K562 (cell line): Measurements from ENCODE around the gene RNASEH1. TPM values are rescaled to one million over a fixed set of nuclear protein-coding genes. Genes with fewer than 3 reads are reported as not detected.

ENCODE experiments used
- ADNP ChIP-seq: fragments of 200-800 bp; sonication (Bioruptor generic); IDR thresholded peaks from 2 replicates; pipeline ENCODE4 v1.6.1; 2016; ENCODE audit warnings: missing genetic modification characterization, missing compliant biosample characterization
- BHLHE40 ChIP-seq: IDR thresholded peaks from 2 replicates; pipeline ENCODE4 v1.6.1; 2011; ENCODE audit warnings: low read length, improper control_type of control experiment
- CHD2 ChIP-seq: IDR thresholded peaks from 2 replicates; pipeline ENCODE4 v1.6.1; 2011; ENCODE audit warnings: low read depth, low read length
- FOSL1 ChIP-seq: fragments of 200-800 bp; sonication (Bioruptor generic); conservative IDR thresholded peaks from 2 replicates; pipeline ENCODE4 v1.6.1; 2016; ENCODE audit warnings: missing genetic modification characterization, missing compliant biosample characterization
- FOXJ2 ChIP-seq: fragments of 200-800 bp; sonication (Bioruptor generic); IDR thresholded peaks from 2 replicates; pipeline ENCODE4 v1.6.1; 2016; ENCODE audit warnings: missing genetic modification characterization, missing compliant biosample characterization
- FOXK2 ChIP-seq, 2 experiments: fragments of 450-650 bp; IDR thresholded peaks in 1 of 2; conservative IDR thresholded peaks in 1 of 2; 2 replicates each; pipeline ENCODE4 v1.6.1; 2016; ENCODE audit warnings: low read depth in 2 of 2, mild to moderate bottlenecking in 1 of 2
- KDM1A ChIP-seq, 2 experiments: fragments of 450-650 bp; IDR thresholded peaks; 2 replicates each; pipeline ENCODE4 v1.6.1; 2016; ENCODE audit warnings: mild to moderate bottlenecking in 2 of 2
- KLF6 ChIP-seq: fragments of 250-450 bp; sonication (Bioruptor Pico); IDR thresholded peaks from 2 replicates; pipeline ENCODE4 v1.4.0; 2020; ENCODE audit warnings: mild to moderate bottlenecking, moderate library complexity, borderline replicate concordance
- MAZ ChIP-seq, 2 experiments: fragments of 450-650 bp in 1 of 2; sonication (generic) in 1 of 2; formaldehyde crosslinking; IDR thresholded peaks in 1 of 2; conservative IDR thresholded peaks in 1 of 2; 2 replicates each; pipeline versions ENCODE4 v1.4.0 to v1.5.0; 2020; ENCODE audit warnings: mild to moderate bottlenecking in 1 of 2, missing genetic modification reagents in 1 of 2
- PHF8 ChIP-seq: fragments of 200-600 bp; sonication (generic); IDR thresholded peaks from 2 replicates; pipeline ENCODE4 v1.6.1; 2012; ENCODE audit warnings: mixed run types, mild to moderate bottlenecking, inconsistent platforms, low read length, moderate library complexity, borderline replicate concordance
- RBM25 ChIP-seq: fragments of 200-400 bp; formaldehyde crosslinking; IDR thresholded peaks from 2 replicates; pipeline ENCODE4 v1.6.1; 2018; ENCODE audit warnings: low read length, low read depth, moderate library complexity; ENCODE audit not compliant: severe bottlenecking
- RBM34 ChIP-seq: fragments of 200-400 bp; formaldehyde crosslinking; IDR thresholded peaks from 2 replicates; pipeline ENCODE4 v1.6.1; 2018; ENCODE audit warnings: low read length, borderline replicate concordance; ENCODE audit not compliant: insufficient read depth
- TAF7 ChIP-seq: fragments of 450-650 bp; IDR thresholded peaks from 2 replicates; pipeline ENCODE4 v1.6.1; 2016; ENCODE audit warnings: missing genetic modification characterization, missing compliant biosample characterization
- YY1 ChIP-seq, 3 experiments: IDR thresholded peaks; 2 replicates each; pipeline ENCODE4 v1.6.1; 2011; ENCODE audit warnings: low read length in 2 of 3, mild to moderate bottlenecking in 2 of 3, moderate library complexity in 2 of 3, borderline replicate concordance in 1 of 3, control low read depth in 1 of 3, low read depth in 1 of 3; ENCODE audit not compliant: insufficient read depth in 3 of 3, insufficient replicate concordance in 2 of 3, control insufficient read depth in 1 of 3, insufficient read length in 1 of 3; ENCODE audit errors: extremely low read depth in 1 of 3
- ZNF436 ChIP-seq: fragments of 250-450, 450-650 bp; sonication (Bioruptor Pico); formaldehyde crosslinking; IDR thresholded peaks from 2 replicates; pipeline ENCODE4 v1.7.0; 2020; ENCODE audit warnings: mild to moderate bottlenecking
- ZNF644 ChIP-seq: fragments of 200-800 bp; sonication (Bioruptor generic); IDR thresholded peaks from 2 replicates; pipeline ENCODE4 v1.6.1; 2016; ENCODE audit warnings: low read depth, missing genetic modification characterization, missing compliant biosample characterization
- polyA plus RNA-seq, 8 experiments: library from polyadenylated mRNA; depleted of rRNA in 4 of 8; stranded (reverse) in 5 of 8; unstranded in 3 of 8; fragments of >200 nt; fragmentation: Nextera tagmentation in 2 of 8; fragmentation: Illumina TruSeq in 1 of 8; extraction: Ambion mirVana in 2 of 8; extraction: Trizol in 1 of 8; gene quantifications; 2 replicates each; pipeline versions ENCODE4 v1.2.1 to v1.2.3, GENCODE V29; 2011 to 2014; ENCODE audit warnings: inconsistent platforms in 1 of 8, missing spikeins in 1 of 8
- total RNA-seq, 7 experiments: library from RNA; depleted of rRNA in 6 of 7; stranded (reverse); fragments of >200 nt in 6 of 7; fragmentation: Illumina TruSeq in 2 of 7; extraction: Trizol in 2 of 7; gene quantifications; 2 replicates each; pipeline versions ENCODE4 v1.2.1 to v1.2.3, GENCODE V29; 2011 to 2021; ENCODE audit warnings: low replicate concordance in 1 of 7
- TF ChIP-seq, protein P1 (sequence below): fragments of 250-450 bp; sonication (Bioruptor Pico); IDR thresholded peaks from 2 replicates; pipeline ENCODE4 v1.4.0; 2020; ENCODE audit warnings: mild to moderate bottlenecking, moderate library complexity
- TF ChIP-seq, protein P2 (sequence below): fragments of 450-650 bp; IDR thresholded peaks from 2 replicates; pipeline ENCODE4 v1.6.1; 2014; ENCODE audit warnings: low read depth, mild to moderate bottlenecking, moderate library complexity, borderline replicate concordance

Gene RNASEH1
- total and polyA plus RNA-seq, 9 of the 15 experiments (the other 6 are each of a cell fraction or from before 2014, with no cell fraction given): 25.7 to 47.5 (median 42.8) TPM

DNA sequence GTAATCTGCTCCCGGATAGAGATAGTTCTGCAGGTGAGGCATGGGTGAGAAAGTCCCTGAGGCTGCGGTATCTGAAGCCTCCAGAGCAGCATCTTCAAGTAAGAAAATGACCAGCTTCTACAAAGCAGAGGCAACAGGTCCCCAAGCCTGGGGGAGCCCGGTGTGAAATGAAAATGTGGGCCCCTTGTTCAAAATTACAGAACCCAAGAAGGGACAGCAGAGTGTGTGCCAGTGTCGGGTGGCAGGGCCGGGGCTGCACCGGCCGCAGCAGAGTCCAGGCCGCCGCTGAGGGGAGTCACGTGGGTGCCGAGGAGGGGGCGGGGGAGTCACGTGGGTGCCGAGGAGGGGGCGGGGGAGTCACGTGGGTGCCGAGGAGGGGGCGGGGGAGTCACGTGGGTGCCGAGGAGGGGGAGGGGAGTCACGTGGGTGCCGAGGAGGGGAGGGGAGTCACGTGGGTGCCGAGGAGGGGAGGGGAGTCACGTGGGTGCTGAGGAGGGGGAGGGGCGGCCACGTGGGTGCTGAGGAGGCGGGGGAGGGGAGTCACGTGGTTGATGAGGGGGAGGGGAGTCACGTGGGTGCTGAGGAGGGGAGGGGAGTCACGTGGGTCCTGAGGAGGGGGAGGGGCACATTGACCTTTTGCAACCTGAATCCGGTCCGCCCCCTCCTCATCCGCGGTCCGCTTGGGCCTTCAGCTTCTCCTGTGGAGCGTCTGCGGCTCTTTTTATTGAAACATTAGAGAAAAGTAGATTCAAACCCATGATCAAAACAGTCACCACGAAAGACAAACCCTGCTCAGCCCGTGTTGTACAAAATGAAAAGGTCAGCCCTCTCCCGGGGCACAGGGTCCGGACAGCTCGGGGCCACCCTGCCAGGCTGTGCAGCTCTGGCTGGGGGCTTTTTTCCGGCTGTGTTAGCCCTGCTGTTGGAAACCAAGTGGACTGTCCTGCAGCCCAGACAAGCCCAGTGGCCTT is 47.1 kb upstream of the RNASEH1 start (continued):
- TF ChIP-seq TAF7 (tag) (0 out of 2 replicates have a peak, but pooled peaks have one; percentile 19), ZNF644 (tag) (peak; percentile 54; the same call in 1 of the 2 replicates), ZNF436 (CRISPR knock-in tag) (no peak), FOSL1 (tag) (0 out of 2 replicates have a peak, but pooled peaks have one; percentile 19), RBM25 (no peak), MAZ (CRISPR knock-in tag; conservative IDR thresholded peaks at IDR 0.05 in 1 of 2, IDR thresholded peaks at IDR 0.05 in 1 of 2) (no peak; a peak in 1 of 4 replicates), RBM34 (no peak), FOXJ2 (0 out of 2 replicates have a peak, but pooled peaks have one; percentile 55), PHF8 (peak; percentile 48; the same call in 1 of the 2 replicates), FOXK2 (conservative IDR thresholded peaks at IDR 0.05 in 1 of 2, IDR thresholded peaks at IDR 0.05 in 1 of 2; ENCODE audit: low read depth in 2 of 2) (0 out of 4 replicates have a peak, but pooled peaks of 1 of the 2 experiments have one; percentile 8), ADNP (peak; percentile 44; the same call in 1 of the 2 replicates), KLF6 (CRISPR knock-in tag) (peak; percentile 31; the same call in 1 of the 2 replicates), BHLHE40 (peak; percentile 63), CHD2 (0 out of 2 replicates have a peak, but pooled peaks have one; percentile 28), YY1 (IDR thresholded peaks at IDR 0.05; ENCODE audit: borderline replicate concordance in 1 of 3, control insufficient read depth in 1 of 3, extremely low read depth in 1 of 3, insufficient read depth in 3 of 3, insufficient read length in 1 of 3, insufficient replicate concordance in 2 of 3, low read depth in 1 of 3, low read length in 2 of 3) (no peak), KDM1A (IDR thresholded peaks at IDR 0.05) (peak in 1 of 2 experiments; percentile 41; a peak in 1 of 4 replicates)
- TF ChIP-seq, protein P1, sequence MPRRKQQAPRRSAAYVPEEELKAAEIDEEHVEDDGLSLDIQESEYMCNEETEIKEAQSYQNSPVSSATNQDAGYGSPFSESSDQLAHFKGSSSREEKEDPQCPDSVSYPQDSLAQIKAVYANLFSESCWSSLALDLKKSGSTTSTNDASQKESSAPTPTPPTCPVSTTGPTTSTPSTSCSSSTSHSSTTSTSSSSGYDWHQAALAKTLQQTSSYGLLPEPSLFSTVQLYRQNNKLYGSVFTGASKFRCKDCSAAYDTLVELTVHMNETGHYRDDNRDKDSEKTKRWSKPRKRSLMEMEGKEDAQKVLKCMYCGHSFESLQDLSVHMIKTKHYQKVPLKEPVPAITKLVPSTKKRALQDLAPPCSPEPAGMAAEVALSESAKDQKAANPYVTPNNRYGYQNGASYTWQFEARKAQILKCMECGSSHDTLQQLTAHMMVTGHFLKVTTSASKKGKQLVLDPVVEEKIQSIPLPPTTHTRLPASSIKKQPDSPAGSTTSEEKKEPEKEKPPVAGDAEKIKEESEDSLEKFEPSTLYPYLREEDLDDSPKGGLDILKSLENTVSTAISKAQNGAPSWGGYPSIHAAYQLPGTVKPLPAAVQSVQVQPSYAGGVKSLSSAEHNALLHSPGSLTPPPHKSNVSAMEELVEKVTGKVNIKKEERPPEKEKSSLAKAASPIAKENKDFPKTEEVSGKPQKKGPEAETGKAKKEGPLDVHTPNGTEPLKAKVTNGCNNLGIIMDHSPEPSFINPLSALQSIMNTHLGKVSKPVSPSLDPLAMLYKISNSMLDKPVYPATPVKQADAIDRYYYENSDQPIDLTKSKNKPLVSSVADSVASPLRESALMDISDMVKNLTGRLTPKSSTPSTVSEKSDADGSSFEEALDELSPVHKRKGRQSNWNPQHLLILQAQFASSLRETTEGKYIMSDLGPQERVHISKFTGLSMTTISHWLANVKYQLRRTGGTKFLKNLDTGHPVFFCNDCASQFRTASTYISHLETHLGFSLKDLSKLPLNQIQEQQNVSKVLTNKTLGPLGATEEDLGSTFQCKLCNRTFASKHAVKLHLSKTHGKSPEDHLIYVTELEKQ (CRISPR knock-in tag): 0 out of 2 replicates have a peak, but pooled peaks have one; percentile 14
- TF ChIP-seq, protein P2, sequence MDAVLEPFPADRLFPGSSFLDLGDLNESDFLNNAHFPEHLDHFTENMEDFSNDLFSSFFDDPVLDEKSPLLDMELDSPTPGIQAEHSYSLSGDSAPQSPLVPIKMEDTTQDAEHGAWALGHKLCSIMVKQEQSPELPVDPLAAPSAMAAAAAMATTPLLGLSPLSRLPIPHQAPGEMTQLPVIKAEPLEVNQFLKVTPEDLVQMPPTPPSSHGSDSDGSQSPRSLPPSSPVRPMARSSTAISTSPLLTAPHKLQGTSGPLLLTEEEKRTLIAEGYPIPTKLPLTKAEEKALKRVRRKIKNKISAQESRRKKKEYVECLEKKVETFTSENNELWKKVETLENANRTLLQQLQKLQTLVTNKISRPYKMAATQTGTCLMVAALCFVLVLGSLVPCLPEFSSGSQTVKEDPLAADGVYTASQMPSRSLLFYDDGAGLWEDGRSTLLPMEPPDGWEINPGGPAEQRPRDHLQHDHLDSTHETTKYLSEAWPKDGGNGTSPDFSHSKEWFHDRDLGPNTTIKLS: 0 out of 2 replicates have a peak, but pooled peaks have one; percentile 24
